ENCODE results near the gene GDF10.

Gene GDF10

GRCh38 chr10:47282005-47282656, 17.9 kb upstream of the GDF10 start:
- TF ChIP-seq TOX (CRISPR knock-in tag; IDR thresholded peaks at IDR 0.05; ENCODE audit: borderline replicate concordance) = no peak
- TF ChIP-seq ZFP30 (CRISPR knock-in tag; IDR thresholded peaks at IDR 0.05) = no peak
- TF ChIP-seq, protein P1, sequence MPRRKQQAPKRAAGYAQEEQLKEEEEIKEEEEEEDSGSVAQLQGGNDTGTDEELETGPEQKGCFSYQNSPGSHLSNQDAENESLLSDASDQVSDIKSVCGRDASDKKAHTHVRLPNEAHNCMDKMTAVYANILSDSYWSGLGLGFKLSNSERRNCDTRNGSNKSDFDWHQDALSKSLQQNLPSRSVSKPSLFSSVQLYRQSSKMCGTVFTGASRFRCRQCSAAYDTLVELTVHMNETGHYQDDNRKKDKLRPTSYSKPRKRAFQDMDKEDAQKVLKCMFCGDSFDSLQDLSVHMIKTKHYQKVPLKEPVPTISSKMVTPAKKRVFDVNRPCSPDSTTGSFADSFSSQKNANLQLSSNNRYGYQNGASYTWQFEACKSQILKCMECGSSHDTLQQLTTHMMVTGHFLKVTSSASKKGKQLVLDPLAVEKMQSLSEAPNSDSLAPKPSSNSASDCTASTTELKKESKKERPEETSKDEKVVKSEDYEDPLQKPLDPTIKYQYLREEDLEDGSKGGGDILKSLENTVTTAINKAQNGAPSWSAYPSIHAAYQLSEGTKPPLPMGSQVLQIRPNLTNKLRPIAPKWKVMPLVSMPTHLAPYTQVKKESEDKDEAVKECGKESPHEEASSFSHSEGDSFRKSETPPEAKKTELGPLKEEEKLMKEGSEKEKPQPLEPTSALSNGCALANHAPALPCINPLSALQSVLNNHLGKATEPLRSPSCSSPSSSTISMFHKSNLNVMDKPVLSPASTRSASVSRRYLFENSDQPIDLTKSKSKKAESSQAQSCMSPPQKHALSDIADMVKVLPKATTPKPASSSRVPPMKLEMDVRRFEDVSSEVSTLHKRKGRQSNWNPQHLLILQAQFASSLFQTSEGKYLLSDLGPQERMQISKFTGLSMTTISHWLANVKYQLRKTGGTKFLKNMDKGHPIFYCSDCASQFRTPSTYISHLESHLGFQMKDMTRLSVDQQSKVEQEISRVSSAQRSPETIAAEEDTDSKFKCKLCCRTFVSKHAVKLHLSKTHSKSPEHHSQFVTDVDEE (CRISPR knock-in tag; IDR thresholded peaks at IDR 0.05) = no peak
- TF ChIP-seq ZNF70 (CRISPR knock-in tag; IDR thresholded peaks at IDR 0.05) = no peak
- TF ChIP-seq CSRNP3 (CRISPR knock-in tag; IDR thresholded peaks at IDR 0.05) = no peak
- TF ChIP-seq CSDC2 (CRISPR knock-in tag; IDR thresholded peaks at IDR 0.05) = no peak
- no peak for TF ChIP-seq ZNF8 (CRISPR knock-in tag; IDR thresholded peaks at IDR 0.05)
- no peak for TF ChIP-seq ZFP3 (CRISPR knock-in tag; IDR thresholded peaks at IDR 0.05)
- no peak for TF ChIP-seq ZC3H10 (CRISPR knock-in tag; IDR thresholded peaks at IDR 0.05)
- TF ChIP-seq, protein P2, sequence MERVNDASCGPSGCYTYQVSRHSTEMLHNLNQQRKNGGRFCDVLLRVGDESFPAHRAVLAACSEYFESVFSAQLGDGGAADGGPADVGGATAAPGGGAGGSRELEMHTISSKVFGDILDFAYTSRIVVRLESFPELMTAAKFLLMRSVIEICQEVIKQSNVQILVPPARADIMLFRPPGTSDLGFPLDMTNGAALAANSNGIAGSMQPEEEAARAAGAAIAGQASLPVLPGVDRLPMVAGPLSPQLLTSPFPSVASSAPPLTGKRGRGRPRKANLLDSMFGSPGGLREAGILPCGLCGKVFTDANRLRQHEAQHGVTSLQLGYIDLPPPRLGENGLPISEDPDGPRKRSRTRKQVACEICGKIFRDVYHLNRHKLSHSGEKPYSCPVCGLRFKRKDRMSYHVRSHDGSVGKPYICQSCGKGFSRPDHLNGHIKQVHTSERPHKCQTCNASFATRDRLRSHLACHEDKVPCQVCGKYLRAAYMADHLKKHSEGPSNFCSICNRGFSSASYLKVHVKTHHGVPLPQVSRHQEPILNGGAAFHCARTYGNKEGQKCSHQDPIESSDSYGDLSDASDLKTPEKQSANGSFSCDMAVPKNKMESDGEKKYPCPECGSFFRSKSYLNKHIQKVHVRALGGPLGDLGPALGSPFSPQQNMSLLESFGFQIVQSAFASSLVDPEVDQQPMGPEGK (CRISPR knock-in tag; IDR thresholded peaks at IDR 0.05; ENCODE audit: borderline replicate concordance) = no peak
- TF ChIP-seq TCF4 (CRISPR knock-in tag; IDR thresholded peaks at IDR 0.05; ENCODE audit: borderline replicate concordance) = no peak
- TF ChIP-seq ISL1 (CRISPR knock-in tag; IDR thresholded peaks at IDR 0.05) = no peak
- TF ChIP-seq RARB (CRISPR knock-in tag; IDR thresholded peaks at IDR 0.05) = no peak
- no peak for TF ChIP-seq SNAI2 (CRISPR knock-in tag; IDR thresholded peaks at IDR 0.05)

GRCh38 chr10:47282657-47283018, 17.4 kb upstream of the GDF10 start:
- TF ChIP-seq, protein P3, sequence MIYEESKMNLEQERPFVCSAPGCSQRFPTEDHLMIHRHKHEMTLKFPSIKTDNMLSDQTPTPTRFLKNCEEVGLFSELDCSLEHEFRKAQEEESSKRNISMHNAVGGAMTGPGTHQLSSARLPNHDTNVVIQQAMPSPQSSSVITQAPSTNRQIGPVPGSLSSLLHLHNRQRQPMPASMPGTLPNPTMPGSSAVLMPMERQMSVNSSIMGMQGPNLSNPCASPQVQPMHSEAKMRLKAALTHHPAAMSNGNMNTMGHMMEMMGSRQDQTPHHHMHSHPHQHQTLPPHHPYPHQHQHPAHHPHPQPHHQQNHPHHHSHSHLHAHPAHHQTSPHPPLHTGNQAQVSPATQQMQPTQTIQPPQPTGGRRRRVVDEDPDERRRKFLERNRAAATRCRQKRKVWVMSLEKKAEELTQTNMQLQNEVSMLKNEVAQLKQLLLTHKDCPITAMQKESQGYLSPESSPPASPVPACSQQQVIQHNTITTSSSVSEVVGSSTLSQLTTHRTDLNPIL (CRISPR knock-in tag; IDR thresholded peaks at IDR 0.05; ENCODE audit: low read depth) = no peak
- TF ChIP-seq ZNF565 (CRISPR knock-in tag; conservative IDR thresholded peaks at IDR 0.05; ENCODE audit: low read depth) (no peak), ARNTL (CRISPR knock-in tag; IDR thresholded peaks at IDR 0.05; ENCODE audit: borderline replicate concordance, low read depth) (no peak), POU6F1 (CRISPR knock-in tag; IDR thresholded peaks at IDR 0.05; ENCODE audit: borderline replicate concordance, low read depth) (no peak), CSDC2 (CRISPR knock-in tag; IDR thresholded peaks at IDR 0.05) (no peak), TCF4 (CRISPR knock-in tag; IDR thresholded peaks at IDR 0.05; ENCODE audit: borderline replicate concordance) (no peak), TOX (CRISPR knock-in tag; IDR thresholded peaks at IDR 0.05; ENCODE audit: borderline replicate concordance) (no peak), RARB (CRISPR knock-in tag; IDR thresholded peaks at IDR 0.05) (no peak), PPARA (CRISPR knock-in tag; IDR thresholded peaks at IDR 0.05; ENCODE audit: borderline replicate concordance) (no peak)
- TF ChIP-seq, protein P1 (CRISPR knock-in tag; IDR thresholded peaks at IDR 0.05) = no peak

More at GRCh38 chr10:47282005-47282656, 17.9 kb upstream of the GDF10 start:
- no peak for ATAC-seq

More at GRCh38 chr10:47282657-47283018, 17.4 kb upstream of the GDF10 start:
- ATAC-seq = no peak
